ENCODE measurements around the gene ZNF699. TPM values are rescaled to one million over a fixed set of nuclear protein-coding genes. Genes with fewer than 3 reads are reported as not detected.

The ZNF699 gene
- total and polyA plus RNA-seq, 12 donors: 0.97 to 10.4 (median 6.1) TPM

DNA sequence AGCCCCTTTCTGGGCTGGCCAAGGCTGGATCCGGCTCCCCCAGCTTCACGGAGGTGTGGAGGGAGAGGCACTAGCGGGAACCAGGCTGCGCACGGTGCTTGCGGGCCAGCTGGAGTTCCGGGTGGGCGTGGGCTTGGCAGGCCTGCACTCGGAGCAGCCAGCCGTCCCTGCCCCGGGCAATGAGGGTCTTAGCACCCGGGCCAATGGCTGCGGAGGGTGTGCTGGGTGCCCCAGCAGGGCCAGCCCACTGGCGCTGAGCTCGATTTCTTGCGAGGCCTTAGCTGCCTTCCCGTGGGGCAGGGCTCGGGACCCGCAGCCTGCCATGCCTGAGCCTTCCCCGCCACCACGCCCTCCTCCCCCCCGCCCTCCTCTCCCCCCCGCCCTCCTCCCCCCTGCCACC, 11.7 kb upstream of the ZNF699 start:
- Histone ChIP-seq H3K4me1 (replicated peaks in 1 of 2) (peaks cover 0 to 5% of the 10 kb centered on the region in 2 donors), H3K27ac (no peak overlapping the region), H3K4me3 (no peak overlapping the region), H3K27me3 (no peaks in the 10 kb centered on the region), H3K36me3 (replicated peaks in 1 of 2) (no peaks in the 10 kb centered on the region), H3K9me3 (replicated peaks in 1 of 3) (peaks cover 0 to 4% (median 0%) of the 10 kb centered on the region in 3 donors)
- 90 to 96% (median 94%) methylated on average over 10 to 23 of the region's 23 CpGs for WGBS, 4 donors
- no peak for DNase-seq
- intact Hi-C loops (cut with DNase I): no loop called here
- TF ChIP-seq, protein P1, sequence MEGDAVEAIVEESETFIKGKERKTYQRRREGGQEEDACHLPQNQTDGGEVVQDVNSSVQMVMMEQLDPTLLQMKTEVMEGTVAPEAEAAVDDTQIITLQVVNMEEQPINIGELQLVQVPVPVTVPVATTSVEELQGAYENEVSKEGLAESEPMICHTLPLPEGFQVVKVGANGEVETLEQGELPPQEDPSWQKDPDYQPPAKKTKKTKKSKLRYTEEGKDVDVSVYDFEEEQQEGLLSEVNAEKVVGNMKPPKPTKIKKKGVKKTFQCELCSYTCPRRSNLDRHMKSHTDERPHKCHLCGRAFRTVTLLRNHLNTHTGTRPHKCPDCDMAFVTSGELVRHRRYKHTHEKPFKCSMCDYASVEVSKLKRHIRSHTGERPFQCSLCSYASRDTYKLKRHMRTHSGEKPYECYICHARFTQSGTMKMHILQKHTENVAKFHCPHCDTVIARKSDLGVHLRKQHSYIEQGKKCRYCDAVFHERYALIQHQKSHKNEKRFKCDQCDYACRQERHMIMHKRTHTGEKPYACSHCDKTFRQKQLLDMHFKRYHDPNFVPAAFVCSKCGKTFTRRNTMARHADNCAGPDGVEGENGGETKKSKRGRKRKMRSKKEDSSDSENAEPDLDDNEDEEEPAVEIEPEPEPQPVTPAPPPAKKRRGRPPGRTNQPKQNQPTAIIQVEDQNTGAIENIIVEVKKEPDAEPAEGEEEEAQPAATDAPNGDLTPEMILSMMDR (IDR thresholded peaks at IDR 0.05): no peak
- TF ChIP-seq POLR2A (IDR thresholded peaks at IDR 0.05): no peak

DNA sequence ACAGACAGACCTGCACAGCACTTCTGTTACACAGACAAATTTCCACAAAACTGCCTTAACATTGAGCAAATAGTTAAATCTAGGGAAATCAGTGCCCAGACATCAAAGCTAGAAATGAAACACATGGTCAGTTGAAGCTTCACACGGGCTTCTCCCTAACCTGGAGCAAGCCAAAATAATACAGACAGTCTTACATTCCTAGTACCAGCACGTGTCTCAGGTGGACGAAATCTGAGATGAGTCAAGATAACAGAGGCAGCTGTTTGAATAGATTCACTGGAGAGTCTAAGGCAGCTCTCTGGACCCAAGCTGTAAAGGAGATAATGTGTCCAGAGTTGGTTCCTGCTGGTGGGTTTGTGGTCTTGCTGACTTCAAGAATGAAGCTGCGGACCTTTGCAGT, 4.1 kb upstream of the ZNF699 start:
- Histone ChIP-seq H3K27me3 (no peaks in the 10 kb centered on the region), H3K4me3 (no peak overlapping the region), H3K36me3 (replicated peaks in 1 of 2) (no peaks in the 10 kb centered on the region), H3K4me1 (replicated peaks in 1 of 2) (peaks cover 2 to 3% of the 10 kb centered on the region in 2 donors), H3K27ac (no peak overlapping the region), H3K9me3 (replicated peaks in 1 of 3) (no peaks in the 10 kb centered on the region)
- DNase-seq: no peak
- no peak for TF ChIP-seq POLR2A (IDR thresholded peaks at IDR 0.05)
- TF ChIP-seq, protein P1 (IDR thresholded peaks at IDR 0.05): no peak
- WGBS, 4 donors: 65 to 74% (median 70%) methylated on average over 4 of the region's 4 CpGs
- intact Hi-C loops (cut with DNase I): no loop called here

DNA sequence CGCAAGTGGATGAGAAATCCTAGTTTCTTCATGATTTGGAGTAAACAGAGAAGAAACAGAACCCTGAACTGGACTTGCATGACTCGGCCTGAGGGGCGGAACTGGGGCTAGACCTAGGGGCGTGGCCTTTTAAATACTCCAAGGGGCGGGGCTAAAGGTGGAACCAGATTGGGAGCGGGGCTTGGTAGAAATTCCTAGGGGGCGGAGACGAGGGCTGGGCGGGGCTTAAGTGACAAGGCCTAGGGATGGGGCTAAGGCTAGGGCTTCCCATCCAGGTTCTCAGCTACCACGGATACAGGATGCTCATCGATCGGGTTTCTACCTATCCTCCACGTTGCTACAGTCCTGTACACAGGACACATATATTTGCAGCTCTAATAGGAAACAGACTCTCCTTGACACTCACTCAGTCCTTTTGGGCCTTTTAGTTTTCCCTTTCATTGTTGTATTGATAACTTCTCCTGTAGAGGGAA, 372 bp upstream of the ZNF699 start:
- H3K4me1 ChIP-seq (replicated peaks in 1 of 2): peaks cover 7 to 13% of the 10 kb centered on the region in 2 donors
- peak; percentile 90 to 96 (median 92) for DNase-seq
- peak overlapping the region; percentile 12 to 95 (median 90) for H3K4me3 ChIP-seq
- no peaks in the 10 kb centered on the region for H3K36me3 ChIP-seq (replicated peaks in 1 of 2)
- 2 to 15% (median 7%) methylated on average over 12 to 13 of the region's 13 CpGs for WGBS, 4 donors
- peak overlapping the region; percentile 57 to 99 (median 95) for H3K27ac ChIP-seq
- TF ChIP-seq, protein P1 (IDR thresholded peaks at IDR 0.05): no peak
- no peak for TF ChIP-seq POLR2A (IDR thresholded peaks at IDR 0.05)
- H3K9me3 ChIP-seq (replicated peaks in 1 of 3): no peaks in the 10 kb centered on the region
- intact Hi-C loops (cut with DNase I): loop anchor here in 1 of 2 donors (10.0 kb wide), 1 partner anchor 485 kb away; no protein-coding TSS in a partner anchor
- H3K27me3 ChIP-seq: no peaks in the 10 kb centered on the region

DNA sequence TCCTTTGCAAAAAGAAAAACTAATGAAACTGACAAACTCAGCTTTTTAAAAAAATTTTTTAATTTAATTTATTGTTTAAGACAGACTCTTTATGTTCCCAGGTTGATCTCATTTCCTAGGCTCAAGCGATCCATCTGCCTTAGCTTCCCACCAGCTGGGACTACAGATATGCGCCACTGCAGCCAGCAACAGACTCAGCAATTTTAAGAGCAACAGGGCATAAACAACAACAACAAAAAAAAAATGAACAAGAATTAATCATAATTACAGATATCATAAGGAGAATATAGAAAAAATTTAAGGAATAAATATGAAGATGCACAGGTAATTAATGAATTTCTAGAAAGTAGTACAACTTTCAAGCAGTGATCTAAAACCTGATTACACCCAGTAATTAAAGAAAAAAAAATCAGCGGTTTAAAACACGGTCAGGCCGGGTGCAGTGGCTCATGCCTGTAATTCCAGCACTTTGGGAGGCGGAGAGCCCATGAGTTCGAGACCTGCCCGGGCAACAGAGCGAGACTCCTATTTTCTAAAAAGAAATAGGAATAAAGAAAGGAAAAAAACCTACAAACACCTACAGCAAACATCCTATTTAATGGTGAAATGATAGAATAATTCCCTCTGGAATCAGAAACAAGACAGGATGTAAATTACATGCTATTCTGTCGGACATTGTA, 1.4 kb downstream of the ZNF699 start:
- H3K9me3 ChIP-seq (replicated peaks in 1 of 3): no peaks in the 10 kb centered on the region
- intact Hi-C loops (cut with DNase I): loop anchor here in 1 of 2 donors (10.0 kb wide), 1 partner anchor 487 kb away; no protein-coding TSS in a partner anchor
- H3K4me1 ChIP-seq (replicated peaks in 1 of 2): peaks cover 7 to 13% of the 10 kb centered on the region in 2 donors
- H3K27me3 ChIP-seq: no peaks in the 10 kb centered on the region
- H3K36me3 ChIP-seq (replicated peaks in 1 of 2): peaks cover 0 to 14% of the 10 kb centered on the region in 2 donors
- TF ChIP-seq, protein P1 (IDR thresholded peaks at IDR 0.05): no peak
- TF ChIP-seq POLR2A (IDR thresholded peaks at IDR 0.05): no peak
- no peak overlapping the region for H3K27ac ChIP-seq
- DNase-seq: no peak
- 65 to 75% (median 72%) methylated on average over 10 of the region's 10 CpGs for WGBS, 4 donors
- no peak overlapping the region for H3K4me3 ChIP-seq
